Uterus (tissue), 4 donors: ENCODE measurements around the gene PGC. TPM values are rescaled to one million over a fixed set of nuclear protein-coding genes. Genes with fewer than 3 reads are reported as not detected.
A peak's percentile ranks its signal among the peaks of the same experiment; 100 is the strongest.

Source experiments
- DNase-seq, 2 donors: peaks; one replicate each; pipeline ENCODE4 v3.0.0-alpha.2; 2019 to 2020
- H3K27ac ChIP-seq, 2 donors: fragments of 200-600 bp; sonication (generic); 1 replicate in 1 of 2; 2 replicates in 1 of 2; pipeline ENCODE4 v1.5.1; 2016 to 2018
- H3K27me3 ChIP-seq, 2 donors: fragments of 200-600 bp; sonication (generic); one replicate each; pipeline ENCODE4 v1.5.1; 2018 to 2019; ENCODE audit warnings: control low read depth in 1 of 2
- H3K36me3 ChIP-seq, 2 donors: fragments of 200-600 bp; sonication (generic); one replicate each; pipeline ENCODE4 v1.5.1; 2019; ENCODE audit warnings: control low read depth in 1 of 2
- H3K4me1 ChIP-seq, 2 donors: fragments of 200-600 bp; sonication (generic); one replicate each; pipeline ENCODE4 v1.5.1; 2018 to 2019; ENCODE audit warnings: control low read depth in 1 of 2
- H3K4me3 ChIP-seq, 2 donors: fragments of 200-600 bp; sonication (generic); 1 replicate in 1 of 2; 2 replicates in 1 of 2; pipeline ENCODE4 v1.5.1; 2018 to 2019; ENCODE audit warnings: mild to moderate bottlenecking in 1 of 2
- H3K9me3 ChIP-seq, 2 donors: fragments of 200-600 bp; sonication (generic); one replicate each; pipeline ENCODE4 v1.5.1; 2019; ENCODE audit warnings: control low read depth in 1 of 2
- CTCF ChIP-seq, 4 experiments: fragments of 200-600 bp in 2 of 4; fragments of 450-650 bp in 2 of 4; sonication (generic) in 2 of 4; IDR thresholded peaks; one replicate each; pipeline ENCODE4 v1.5.1; 2016 to 2019; ENCODE audit warnings: antibody characterized with exemption in 4 of 4, mild to moderate bottlenecking in 2 of 4, moderate library complexity in 1 of 4
- POLR2A ChIP-seq, 2 donors: fragments of 450-650 bp; IDR thresholded peaks; one replicate each; pipeline ENCODE4 v1.6.1; 2016; ENCODE audit warnings: antibody characterized with exemption in 2 of 2, mild to moderate bottlenecking in 1 of 2, moderate library complexity in 1 of 2
- intact Hi-C: fragments of 100-400 bp; cut with DNase I; formaldehyde crosslinking; loops from one replicate; pipeline ENCODE4 v1.15.1; 2023; ENCODE audit warnings: low total_unique reads
- total RNA-seq, 4 donors: library from RNA; depleted of rRNA in 3 of 4; stranded (reverse); fragments of >200 nt in 3 of 4; gene quantifications; one replicate each; pipeline versions ENCODE4 v1.1.0 to v1.2.4, GENCODE V29; 2014 to 2023
- donor health status: DM: yes; HTN: yes; CAD: no.

Gene PGC
- total RNA-seq, 4 donors from 2014 or later = 0.91 to 2.1 TPM; not detected in 2

GRCh38 chr6:41780551-41781365, 33.6 kb upstream of the PGC start, which contains the start of gene PRICKLE4:
PRICKLE4 (plus strand) TSS chr6:41780782; CDS start chr6:41783474, 2,692 bp downstream.
- Histone ChIP-seq H3K27ac (peak within 1 kb of the TSS; percentile 90 to 91), H3K4me3 (peak within 1 kb of the TSS; percentile 61 to 62), H3K36me3 (no peaks in the 10 kb centered on the region), H3K9me3 (no peaks in the 10 kb centered on the region), H3K27me3 (no peaks in the 10 kb centered on the region), H3K4me1 (peaks cover 0 to 16% of the 10 kb centered on the region in 2 donors)
- TF ChIP-seq CTCF (IDR thresholded peaks at IDR 0.05) (no peak), POLR2A (IDR thresholded peaks at IDR 0.05) (no peak)
- intact Hi-C loops = loop anchor here (10.0 kb wide), 1 partner anchor 144 kb away; the partner anchor contains the start of genes BYSL and MED20
- DNase-seq = peak; percentile 53 to 64

GRCh38 chr6:41779788-41780550, 32.8 kb upstream of the PGC start, which contains the start of gene FRS3:
FRS3 (minus strand) TSS chr6:41779900; CDS start chr6:41776987, 2,913 bp downstream.
- peaks cover 0 to 12% of the 10 kb centered on the region in 2 donors for H3K4me1 ChIP-seq
- intact Hi-C loops = loop anchor here (10.0 kb wide), 1 partner anchor 145 kb away; the partner anchor contains the start of genes BYSL and MED20
- no peaks in the 10 kb centered on the region for H3K36me3 ChIP-seq
- peak within 1 kb of the TSS; percentile 61 to 62 for H3K4me3 ChIP-seq
- no peaks in the 10 kb centered on the region for H3K9me3 ChIP-seq
- H3K27ac ChIP-seq = peak within 1 kb of the TSS; percentile 90 to 91
- peak; percentile 20 to 46 for TF ChIP-seq POLR2A (IDR thresholded peaks at IDR 0.05)
- peak; percentile 89 to 100 (median 95) for TF ChIP-seq CTCF (IDR thresholded peaks at IDR 0.05)
- no peaks in the 10 kb centered on the region for H3K27me3 ChIP-seq
- DNase-seq = peak; percentile 98 to 99

GRCh38 chr6:41779336-41779735, 32.1 kb upstream of the PGC start:
- Histone ChIP-seq H3K4me3 (peak overlapping the region; percentile 61 to 62), H3K9me3 (no peaks in the 10 kb centered on the region), H3K4me1 (peaks cover 0 to 12% of the 10 kb centered on the region in 2 donors), H3K27ac (peak overlapping the region; percentile 63 to 91), H3K27me3 (no peaks in the 10 kb centered on the region), H3K36me3 (no peaks in the 10 kb centered on the region)
- DNase-seq = no peak
- intact Hi-C loops = no loop called here
- TF ChIP-seq POLR2A (IDR thresholded peaks at IDR 0.05) (no peak), CTCF (IDR thresholded peaks at IDR 0.05) (no peak)

- DNase-seq = no peak
- Histone ChIP-seq H3K27ac (peak overlapping the region in 1 of 2 donors; percentile 63), H3K9me3 (no peaks in the 10 kb centered on the region), H3K4me1 (peaks cover 0 to 12% of the 10 kb centered on the region in 2 donors), H3K27me3 (no peaks in the 10 kb centered on the region), H3K36me3 (no peaks in the 10 kb centered on the region), H3K4me3 (peak overlapping the region; percentile 61 to 62)
- intact Hi-C loops = no loop called here
- TF ChIP-seq POLR2A (IDR thresholded peaks at IDR 0.05) = no peak
- no peak for TF ChIP-seq CTCF (IDR thresholded peaks at IDR 0.05)
Measured at GRCh38 chr6:41778895-41779294, 31.7 kb upstream of the PGC start.
